ENCODE data around the gene VPS26A. TPM values are rescaled to one million over a fixed set of nuclear protein-coding genes. Genes with fewer than 3 reads are reported as not detected.
"Not testable (repeated sequence)": the region's sequence is repeated elsewhere in the genome, so short reads cannot be mapped to it uniquely, and the experiment has no call there.

VPS26A gene
- total RNA-seq, 1 experiment from 2014 or later = 47.5 TPM

DNA sequence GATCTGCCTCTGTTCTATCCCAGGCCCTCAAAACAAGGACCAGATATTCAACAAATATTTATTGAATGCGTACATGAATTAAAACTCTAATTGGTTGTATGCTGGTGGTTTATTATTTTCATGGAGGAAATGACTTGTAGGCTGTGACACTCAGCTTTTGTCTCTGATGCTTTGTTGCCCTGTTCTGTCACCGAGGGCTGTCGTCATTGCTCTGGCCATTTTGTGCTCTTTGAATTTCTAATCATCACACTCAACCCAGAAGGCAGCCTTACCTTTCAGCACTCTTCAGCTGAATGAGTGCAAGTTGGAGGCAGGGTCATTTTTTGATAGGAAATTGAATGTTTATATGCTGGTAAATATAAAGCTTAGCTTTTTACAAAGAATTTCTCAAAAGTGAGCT lies 21.5 kb upstream of the VPS26A start:
- DNase-seq (ENCODE audit: low read depth) = no peak

DNA sequence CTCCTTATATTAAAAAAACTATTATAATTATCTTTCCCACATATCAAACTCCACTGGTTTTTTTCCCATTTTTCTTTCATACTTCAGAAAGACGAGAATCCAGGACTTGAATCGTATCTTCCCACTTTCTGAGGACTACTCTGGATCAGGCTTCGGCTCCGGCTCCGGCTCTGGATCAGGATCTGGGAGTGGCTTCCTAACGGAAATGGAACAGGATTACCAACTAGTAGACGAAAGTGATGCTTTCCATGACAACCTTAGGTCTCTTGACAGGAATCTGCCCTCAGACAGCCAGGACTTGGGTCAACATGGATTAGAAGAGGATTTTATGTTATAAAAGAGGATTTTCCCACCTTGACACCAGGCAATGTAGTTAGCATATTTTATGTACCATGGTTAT lies 20.2 kb upstream of the VPS26A start:
- DNase-seq (ENCODE audit: low read depth) = no peak

DNA sequence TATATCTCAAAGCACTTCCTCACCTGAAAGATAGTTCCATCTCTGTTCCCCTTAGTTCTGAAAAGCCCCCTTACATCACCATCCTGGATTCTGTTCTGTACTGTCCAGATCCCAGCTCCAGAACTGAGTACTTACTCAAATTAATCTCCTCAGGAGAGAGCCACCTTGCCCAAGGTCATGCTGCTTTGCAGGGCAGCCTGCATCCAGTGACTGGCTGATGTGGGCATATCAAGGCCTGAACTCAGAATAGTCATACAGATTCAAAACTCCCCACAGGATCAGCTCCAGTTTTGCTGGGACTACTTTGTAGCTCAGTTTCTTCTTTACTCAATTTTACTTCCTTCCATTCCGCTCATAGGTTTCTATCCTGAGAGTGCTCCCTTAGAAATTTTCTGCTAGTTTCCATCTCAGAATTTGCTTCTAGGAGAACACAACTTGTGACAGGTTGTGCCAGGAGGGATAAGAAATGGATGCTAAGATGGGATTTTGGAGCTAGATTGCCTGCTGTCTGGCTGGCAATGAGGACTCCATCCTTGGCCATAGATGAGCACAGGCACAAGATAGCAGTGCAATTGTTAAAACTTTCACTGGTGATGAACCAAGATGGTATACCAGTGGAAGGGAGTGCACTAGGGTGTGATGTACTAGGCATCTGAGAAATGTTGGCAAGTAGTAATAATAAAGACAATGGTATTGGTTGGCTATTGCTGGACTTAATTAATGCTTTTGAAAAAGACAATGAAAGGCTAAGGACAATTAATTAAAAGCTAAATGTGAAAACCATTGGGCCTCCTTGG lies 18.8 kb upstream of the VPS26A start:
- no peak for DNase-seq (ENCODE audit: low read depth)

DNA sequence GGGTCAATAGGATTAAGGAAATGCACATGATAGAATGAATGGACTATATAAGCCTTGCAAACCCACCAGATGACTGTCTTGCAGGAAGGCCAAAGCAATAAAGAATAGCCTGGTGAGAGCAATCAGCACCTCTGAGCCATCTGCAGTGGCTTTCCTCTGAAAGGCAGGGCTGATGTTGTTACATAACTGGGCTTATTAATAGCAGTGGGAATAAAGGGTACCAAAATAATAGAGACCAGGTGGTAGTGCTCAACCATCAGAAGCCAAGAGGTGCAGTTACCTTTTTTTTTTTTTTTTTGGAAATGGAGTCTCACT lies 16.8 kb upstream of the VPS26A start:
- DNase-seq (ENCODE audit: low read depth) = no peak

DNA sequence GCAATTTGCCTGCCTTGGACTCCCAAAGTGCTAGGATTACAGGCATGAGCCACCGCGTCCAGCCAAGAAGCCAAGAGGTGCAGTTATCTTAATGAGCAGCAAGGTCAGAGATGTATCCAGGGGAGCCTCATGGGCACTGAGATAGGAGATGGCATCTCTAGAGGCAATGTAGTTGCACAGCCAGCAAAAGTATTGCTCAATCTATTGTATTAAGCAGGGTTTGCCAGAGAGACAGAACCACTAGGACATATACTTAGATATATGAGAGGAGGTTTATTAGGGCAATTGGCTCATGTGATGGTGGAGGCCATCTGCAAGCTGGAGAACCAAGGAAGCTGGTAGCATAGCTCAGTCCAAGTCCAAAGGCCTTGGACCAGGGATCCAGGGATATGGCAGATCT lies 16.3 kb upstream of the VPS26A start:
- DNase-seq (ENCODE audit: low read depth) = no peak

DNA sequence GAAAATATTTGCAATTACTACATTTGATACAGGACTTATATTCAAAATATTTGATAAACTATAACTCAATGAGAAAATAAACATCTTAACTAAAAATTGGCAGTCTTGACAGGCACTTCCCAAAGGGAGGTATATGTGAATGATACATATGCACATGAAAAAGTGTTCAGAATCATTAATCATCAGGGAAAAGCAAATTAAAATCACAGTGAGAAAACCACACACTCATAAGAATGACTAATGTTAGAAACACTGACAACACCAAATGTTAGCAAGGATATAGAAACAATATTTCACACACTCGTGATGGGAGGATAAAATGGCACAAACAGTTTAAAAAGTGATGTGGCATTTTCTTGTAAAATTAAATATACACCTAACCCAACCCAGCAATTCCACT lies 4.1 kb upstream of the VPS26A start:
- peak; percentile 49 for DNase-seq (ENCODE audit: low read depth)

DNA sequence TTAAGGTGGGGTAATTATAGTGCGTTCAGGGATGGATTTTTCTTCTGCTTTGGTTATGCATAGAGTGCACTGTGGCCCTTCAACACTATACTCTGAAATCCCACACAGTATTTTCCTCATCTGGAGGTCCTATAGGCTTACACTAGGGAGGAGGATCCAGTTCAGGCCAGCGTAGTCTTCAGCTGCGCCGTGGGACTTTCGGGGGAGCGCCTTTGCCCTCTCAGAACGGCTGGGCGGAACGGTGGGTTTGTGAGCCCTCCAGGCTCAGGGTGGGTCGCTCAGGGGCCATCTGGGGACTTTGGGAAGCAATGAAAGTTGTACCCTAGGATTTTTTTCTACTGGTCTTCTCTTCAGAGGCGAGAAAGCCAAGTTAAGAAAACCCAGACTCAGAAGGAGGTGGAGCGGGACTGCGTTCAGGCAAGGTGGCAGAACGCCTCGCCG lies 652 bp upstream of the VPS26A start:
- no peak for DNase-seq (ENCODE audit: low read depth)

DNA sequence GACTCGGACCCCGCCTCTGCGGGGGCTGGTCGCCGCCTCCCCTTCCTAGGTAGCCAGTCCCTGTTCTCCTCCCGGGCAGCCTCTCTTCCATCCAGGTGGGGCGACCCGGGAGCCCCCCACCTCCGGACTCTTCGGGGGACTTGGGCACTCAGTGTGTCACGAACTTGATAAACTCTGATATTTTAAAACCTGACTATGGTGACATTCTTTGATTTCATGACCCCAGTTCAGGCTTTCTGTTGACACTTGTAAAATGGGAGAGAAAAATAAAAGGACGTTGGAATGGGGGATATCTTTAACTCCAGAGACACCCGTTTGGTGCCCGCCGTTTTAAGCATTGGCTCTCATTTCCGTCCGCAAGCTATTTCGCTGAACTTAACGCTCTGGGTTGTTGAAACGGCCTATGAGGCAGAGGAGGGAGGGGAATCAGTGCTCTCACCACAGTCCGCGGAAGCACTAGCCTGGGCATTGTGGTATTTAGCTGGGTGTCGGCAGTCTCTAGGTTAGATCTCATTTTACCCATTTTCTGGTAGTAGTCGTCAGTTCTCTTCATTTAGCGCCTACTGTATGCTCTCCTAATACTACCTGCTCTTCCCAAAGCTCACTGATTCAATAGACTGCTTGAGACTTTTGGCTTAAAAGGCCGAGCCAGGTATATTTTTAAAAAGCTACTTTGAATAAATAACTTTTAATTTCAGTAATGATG lies 738 bp downstream of the VPS26A start:
- DNase-seq (ENCODE audit: low read depth) = peak; percentile 59

DNA sequence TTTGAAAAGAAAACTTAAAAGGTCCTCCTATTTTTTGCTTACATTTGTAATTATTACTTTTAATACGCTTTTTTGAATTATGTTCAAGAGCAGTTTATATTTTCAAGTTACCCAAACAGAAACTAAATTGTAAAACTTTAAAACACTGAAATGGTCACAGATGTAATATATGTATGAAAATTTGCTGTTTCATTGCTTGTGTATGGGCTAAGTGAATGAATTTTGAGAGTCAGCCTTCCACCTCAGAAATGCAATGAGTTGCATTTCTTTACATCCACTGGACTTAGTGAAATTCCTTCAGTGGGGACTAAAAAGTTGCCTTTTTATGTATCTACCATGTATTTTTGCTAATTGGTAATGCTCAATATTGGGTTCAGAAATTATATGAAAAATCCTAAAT lies 1.6 kb downstream of the VPS26A start:
- DNase-seq (ENCODE audit: low read depth) = no peak

DNA sequence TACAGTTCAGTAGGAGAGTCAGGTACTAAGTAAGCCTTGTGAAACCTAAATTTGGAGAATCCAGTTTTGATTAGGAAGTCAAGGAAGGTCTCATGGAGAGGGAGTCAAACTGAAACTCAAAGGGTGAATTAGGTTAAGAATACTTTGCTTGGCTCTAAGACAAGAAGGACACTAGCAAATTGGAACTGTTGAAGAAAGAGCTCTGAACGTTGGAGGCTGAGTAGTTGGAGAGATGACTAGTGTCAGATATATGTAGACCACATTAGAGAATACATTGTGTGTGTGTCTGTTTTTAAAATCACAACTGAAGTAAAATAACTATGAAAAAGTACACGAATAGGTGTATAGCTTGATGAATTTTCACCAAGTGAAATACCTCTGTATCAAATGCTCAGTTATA lies 6.3 kb downstream of the VPS26A start:
- no peak for DNase-seq (ENCODE audit: low read depth)

DNA sequence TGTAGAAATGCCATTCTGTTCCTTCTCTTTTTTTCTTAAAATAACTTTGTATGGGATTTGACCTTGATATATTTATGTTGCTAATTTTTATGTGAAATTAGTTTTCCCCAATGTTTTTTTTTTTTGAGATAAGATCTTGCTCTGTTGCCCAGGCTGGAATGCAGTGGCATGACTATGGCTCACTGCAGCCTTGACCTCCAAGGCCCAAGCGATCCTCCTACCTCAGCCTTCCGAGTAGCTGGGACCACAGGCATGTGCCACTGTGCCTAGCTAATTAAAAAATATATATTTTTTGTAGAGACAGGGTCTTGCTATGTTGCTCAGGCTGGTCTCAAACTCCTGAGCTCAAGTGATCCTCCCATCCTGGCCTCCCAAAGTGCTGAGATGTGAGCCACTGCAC lies 16.0 kb downstream of the VPS26A start:
- DNase-seq (ENCODE audit: low read depth) = no peak

DNA sequence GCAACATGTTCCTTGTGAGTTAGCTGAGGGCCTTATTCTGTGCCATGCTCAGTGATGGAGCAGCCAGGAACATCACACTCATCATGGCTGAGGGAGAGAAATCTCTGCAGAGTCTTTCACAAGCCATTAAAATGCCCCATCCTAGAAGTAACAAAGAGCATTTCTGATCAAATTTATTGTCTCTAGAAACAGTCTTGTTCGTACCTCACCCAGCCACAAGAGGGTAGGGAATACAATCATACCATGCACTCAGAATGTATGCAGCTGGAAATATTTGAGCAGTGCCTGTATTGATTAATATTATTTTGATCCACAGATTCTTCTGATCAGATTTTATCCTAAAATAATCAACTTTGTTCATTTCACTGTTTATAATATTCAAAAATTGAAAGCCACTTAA lies 17.3 kb downstream of the VPS26A start:
- DNase-seq (ENCODE audit: low read depth) = no peak

DNA sequence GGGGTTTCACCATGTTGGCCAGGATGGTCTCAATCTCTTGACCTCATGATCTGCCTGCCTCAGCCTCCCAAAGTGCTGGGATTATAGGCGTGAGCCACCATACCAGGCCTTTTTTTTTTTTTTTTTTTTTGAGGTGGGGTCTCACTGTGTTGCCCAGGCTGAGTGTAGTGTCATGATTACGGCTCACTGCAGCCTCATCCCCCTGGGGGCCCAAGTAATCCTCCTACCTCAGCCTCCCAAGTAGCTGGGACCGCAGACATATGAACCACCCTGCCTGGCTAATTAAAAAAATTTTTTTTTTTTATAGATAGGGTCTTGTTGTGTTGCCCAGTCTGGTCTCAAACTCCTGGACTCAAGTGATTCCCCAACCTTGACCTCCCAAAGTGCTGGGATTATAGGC lies 18.1 kb downstream of the VPS26A start:
- DNase-seq (ENCODE audit: low read depth) = not testable (repeated sequence)

DNA sequence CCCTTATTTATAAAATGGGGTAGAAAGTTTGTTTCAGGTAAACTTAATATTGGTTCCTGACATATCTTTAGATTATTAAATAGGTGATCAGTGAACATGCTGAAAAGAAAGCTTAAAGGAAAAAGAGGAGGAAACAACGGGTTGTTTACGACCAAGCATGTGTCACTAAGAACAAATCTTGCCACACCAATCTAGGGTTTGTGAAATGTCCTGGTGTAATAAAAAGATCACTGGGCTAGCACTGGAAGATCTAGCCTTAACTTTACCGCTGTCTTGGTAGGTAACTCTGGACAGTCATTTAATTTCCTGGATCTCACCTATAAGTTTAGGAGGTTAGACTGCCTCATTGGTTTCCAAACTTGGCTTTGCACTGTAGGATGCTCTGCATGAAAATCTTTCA lies 19.0 kb downstream of the VPS26A start:
- no peak for DNase-seq (ENCODE audit: low read depth)

DNA sequence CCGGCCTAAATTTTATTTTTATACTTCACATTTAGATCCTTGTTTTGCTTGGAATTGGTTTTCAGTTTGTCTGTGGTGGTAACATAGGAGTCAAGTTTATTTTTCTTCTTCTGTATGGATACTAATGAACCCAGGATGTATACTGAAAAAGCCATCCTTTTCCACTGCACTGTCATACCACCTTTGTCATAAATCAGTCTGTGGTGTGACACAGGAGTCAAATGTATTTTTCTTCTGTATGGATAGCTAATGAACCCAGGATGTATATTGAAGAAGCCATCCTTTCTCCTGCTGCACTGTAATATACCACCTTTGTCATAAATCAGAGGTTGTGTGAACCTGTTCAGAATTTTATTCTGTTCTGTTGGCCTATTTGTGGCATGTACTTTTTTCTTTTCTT lies 21.4 kb downstream of the VPS26A start:
- DNase-seq (ENCODE audit: low read depth) = no peak

DNA sequence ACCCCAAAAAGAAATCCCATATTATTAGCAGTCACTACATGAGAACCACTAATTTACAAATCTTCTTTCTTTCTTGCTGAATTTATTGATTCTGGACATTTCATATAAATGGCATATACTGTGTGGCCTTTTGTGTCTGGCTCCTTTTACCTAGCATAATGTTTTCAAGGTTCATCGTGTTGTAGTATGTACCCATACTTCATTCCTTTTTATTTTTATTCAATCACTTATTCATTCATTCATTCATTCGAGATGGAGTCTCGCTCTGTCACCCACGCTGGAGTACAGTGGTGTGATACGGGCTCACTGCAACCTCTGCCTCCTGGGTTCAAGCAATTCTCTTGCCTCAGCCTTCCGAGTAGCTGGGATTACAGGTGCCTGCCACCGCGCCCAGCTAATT lies 21.9 kb downstream of the VPS26A start:
- no peak for DNase-seq (ENCODE audit: low read depth)

DNA sequence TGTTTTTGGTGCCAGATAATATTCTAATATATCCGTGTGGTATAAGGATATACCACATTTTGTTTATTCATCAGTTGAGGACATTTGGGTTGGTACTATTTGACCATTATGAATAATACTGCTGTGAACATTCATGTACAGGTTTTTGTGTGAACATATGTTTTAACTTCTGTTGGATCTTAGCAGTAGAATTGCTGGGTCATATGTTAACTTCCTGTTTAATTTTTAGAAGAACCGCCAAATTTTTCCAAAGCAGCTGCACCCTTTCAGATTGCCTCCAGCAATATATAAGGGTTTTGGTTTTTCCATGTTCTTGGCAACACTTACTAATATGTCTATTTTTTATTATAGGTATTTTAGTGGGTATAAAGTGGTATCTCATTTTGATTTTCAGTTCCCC lies 22.8 kb downstream of the VPS26A start:
- DNase-seq (ENCODE audit: low read depth) = no peak

DNA sequence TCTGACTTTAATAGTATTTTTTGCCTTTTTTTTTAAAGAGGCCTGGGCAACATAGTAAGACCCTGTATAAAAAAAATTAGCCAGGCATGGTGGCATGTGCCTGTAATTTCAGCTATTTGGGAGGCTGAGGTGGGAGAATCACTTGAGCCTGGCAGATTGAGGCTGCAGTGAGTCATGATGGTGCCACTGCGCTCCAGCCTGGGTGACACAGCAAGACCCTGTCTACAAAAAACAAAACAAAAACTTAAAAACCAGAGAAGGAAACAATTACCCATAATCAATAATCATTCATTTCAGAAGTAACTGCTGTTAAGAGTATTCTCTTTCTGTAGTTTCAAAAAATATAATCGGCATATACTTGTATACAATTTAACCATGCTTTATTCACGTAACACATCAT lies 28.0 kb downstream of the VPS26A start:
- no peak for DNase-seq (ENCODE audit: low read depth)

DNA sequence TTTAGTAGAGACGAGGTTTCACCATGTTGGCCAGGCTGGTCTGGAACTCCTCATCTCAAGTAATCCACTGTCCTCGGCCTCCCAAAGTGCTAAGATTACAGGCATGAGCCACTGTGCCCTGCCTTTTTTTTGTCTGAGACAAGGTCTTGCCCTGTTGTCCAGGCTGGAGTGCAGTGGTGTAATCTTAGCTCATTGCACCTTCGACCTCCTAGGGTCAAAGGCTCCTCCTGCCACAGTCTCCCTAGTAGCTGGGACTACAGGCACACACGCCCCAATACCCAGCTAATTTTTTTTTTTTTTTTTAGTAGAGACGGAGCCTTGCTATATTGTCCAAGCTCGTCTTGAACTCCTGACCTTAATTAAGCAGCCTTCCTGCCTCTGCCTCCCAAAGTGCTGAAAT lies 29.2 kb downstream of the VPS26A start:
- DNase-seq (ENCODE audit: low read depth) = no peak

DNA sequence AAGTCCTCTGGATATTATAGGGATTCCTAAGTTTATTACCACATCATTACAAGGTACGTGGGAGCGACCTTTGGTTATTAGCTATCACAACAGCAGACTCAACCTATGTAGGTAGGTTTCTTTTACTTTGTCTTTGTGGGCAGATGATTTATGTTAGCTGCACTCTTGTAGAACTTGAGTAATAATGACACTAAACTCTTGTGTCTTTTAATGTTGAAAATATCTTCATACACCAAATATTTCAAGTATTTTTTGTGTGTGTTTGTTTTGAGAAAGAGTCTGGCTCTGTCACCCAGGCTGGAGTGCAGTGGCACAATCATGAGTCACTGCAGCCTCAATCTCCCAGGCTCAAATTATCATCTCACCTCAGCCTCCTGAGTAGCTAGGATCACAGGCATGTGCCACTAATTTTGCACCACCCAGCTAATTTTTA lies 36.8 kb downstream of the VPS26A start:
- DNase-seq (ENCODE audit: low read depth) = peak; percentile 38

DNA sequence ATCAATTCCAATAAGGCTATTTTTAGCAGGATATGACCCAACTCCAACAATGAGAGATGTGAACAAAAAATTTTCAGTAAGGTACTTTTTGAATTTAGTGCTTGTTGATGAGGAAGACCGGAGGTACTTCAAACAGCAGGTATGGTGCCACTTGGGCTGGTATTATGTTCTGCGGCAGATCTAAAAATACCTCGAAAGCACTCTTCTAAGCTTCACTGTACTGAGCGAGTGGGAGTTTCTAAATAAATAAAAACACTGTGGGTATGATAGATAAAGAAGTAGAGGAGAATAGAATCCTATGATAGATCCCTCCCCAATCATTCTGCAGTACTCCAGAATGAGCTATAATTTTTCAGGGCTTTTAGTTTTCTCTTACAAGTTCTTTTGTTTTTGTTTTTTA lies 44.5 kb downstream of the VPS26A start:
- no peak for DNase-seq (ENCODE audit: low read depth)

DNA sequence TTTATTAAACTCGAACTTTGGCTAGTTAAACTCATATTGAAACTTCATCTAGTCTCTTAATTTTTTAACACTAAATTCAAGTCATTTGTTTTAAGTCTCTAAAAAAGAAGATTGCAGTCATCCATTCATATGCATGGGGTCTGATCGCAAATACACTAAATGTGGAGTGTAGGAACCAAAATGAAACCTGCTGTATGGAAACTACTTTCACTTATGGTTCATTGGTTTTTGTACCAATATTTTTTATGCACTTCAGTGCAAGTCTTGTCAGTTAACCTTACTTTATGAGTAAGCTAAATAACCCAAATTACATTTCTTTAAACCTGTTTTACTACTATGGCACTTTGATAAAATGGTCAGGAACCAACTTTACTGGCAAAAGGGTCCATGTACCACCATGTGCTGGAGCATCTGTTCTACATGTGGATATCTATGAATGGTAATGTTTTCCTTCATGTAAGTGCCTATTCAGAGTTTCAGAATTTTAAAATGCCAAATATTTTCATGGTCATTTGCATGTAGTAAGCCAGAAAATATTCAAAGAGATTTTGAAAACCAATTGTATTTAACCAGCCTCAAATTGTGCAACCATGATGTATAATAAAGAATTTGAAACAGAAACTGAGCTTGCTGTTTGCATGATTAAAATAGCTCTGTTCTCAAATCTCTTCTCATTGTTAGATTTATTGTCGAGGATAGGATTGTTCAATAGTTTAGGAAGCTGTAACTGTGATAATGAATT lies 48.4 kb downstream of the VPS26A start:
- DNase-seq (ENCODE audit: low read depth) = no peak
